SU-DHL-6 (cell line): Measurements from ENCODE around the gene HSH2D.
"Not testable (repeated sequence)": the region's sequence is repeated elsewhere in the genome, so short reads cannot be mapped to it uniquely, and the experiment has no call there.

Source experiments
- CTCF ChIP-seq: fragments of 200-600 bp; sonication (generic); IDR thresholded peaks from one replicate; pipeline ENCODE4 v1.5.1; 2017; ENCODE audit warnings: antibody characterized with exemption, mild to moderate bottlenecking, low read length, moderate library complexity; ENCODE audit not compliant: insufficient read depth, poor library complexity, severe bottlenecking
- EZH2phosphoT487 ChIP-seq: fragments of 200-600 bp; sonication (generic), shearing (Covaris generic); conservative IDR thresholded peaks from 2 replicates; pipeline ENCODE4 v1.6.1; 2018; ENCODE audit warnings: mild to moderate bottlenecking, antibody characterized with exemption, low read length, moderate library complexity, mixed read lengths

DNA sequence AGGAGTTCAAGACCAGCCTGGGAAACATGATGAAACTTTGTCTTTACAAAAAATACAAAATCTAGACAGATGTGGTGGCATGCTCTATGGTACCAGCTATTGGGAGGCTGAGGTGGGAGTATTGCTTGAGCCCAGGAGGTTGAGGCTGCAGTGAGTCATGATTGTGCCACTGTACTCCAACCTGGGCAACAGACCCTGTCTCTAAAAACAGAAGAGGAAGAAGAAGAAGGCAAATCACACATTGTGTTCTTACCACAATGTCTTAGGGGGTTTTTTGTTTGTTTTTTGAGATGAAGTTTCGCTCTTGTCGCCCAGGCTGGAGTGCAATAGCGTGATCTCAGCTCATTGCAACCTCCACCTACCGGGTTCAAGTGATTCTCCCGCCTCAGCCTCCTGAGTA lies 35.4 kb downstream of the HSH2D start:
- not testable (repeated sequence) for TF ChIP-seq CTCF, EZH2phosphoT487
